Measurements from ENCODE around the gene TAF8.

GRCh38 chr6:42125231-42125630 is 74.9 kb downstream of the TAF8 start:
- TF ChIP-seq CTCF (optimal IDR thresholded peaks at IDR 0.05 in 1 of 3, IDR thresholded peaks at IDR 0.05 in 1 of 3, conservative IDR thresholded peaks at IDR 0.05 in 1 of 3; ENCODE audit: extremely low read depth in 1 of 3, insufficient read depth in 2 of 3, low read length in 3 of 3): no peak
- no peak for TF ChIP-seq EZH2 (IDR thresholded peaks at IDR 0.05; ENCODE audit: low read length)
